ENCODE data around the gene TREML2. TPM values are rescaled to one million over a fixed set of nuclear protein-coding genes. Genes with fewer than 3 reads are reported as not detected.

Gene TREML2
- polyA plus RNA-seq, 1 donor (not counting 4 experiments of a cell fraction or from before 2014, with no cell fraction given), result 0.03 TPM

GRCh38 chr6:41236276-41236675 is 35.3 kb upstream of the TREML2 start:
- peaks cover 30% of the 10 kb centered on the region for H3K27me3 ChIP-seq (ENCODE audit: control insufficient read depth, extremely low read depth, insufficient read depth, low read length)
- H3K4me3 ChIP-seq (ENCODE audit: control insufficient read depth in 2 of 3, extremely low read depth in 1 of 3, insufficient read depth in 2 of 3, low read depth in 1 of 3, low read length in 3 of 3), result no peak overlapping the region
- H2AFZ ChIP-seq (ENCODE audit: control insufficient read depth, low read length), result no peak overlapping the region
- no peaks in the 10 kb centered on the region for H3K9me3 ChIP-seq (ENCODE audit: control insufficient read depth, low read depth, low read length)
- H3K79me2 ChIP-seq (ENCODE audit: control insufficient read depth, insufficient read depth, low read length), result no peaks in the 10 kb centered on the region
- no peaks in the 10 kb centered on the region for H3K4me1 ChIP-seq (ENCODE audit: control insufficient read depth, extremely low read depth, insufficient read depth, low read length)
- no peak for FAIRE-seq
- TF ChIP-seq EZH2 (IDR thresholded peaks at IDR 0.05; ENCODE audit: low read length) (no peak), CTCF (optimal IDR thresholded peaks at IDR 0.05 in 1 of 3, IDR thresholded peaks at IDR 0.05 in 1 of 3, conservative IDR thresholded peaks at IDR 0.05 in 1 of 3; ENCODE audit: extremely low read depth in 1 of 3, insufficient read depth in 2 of 3, low read length in 3 of 3) (no peak)
- no peak for DNase-seq (ENCODE audit: low read depth, low spot score)
- dilution Hi-C loops (cut with MboI; ENCODE audit: extremely low pct_ligation_motif_present, low sequenced_read_pairs), result no loop called here
- no peak overlapping the region for H3K4me2 ChIP-seq (ENCODE audit: control insufficient read depth, extremely low read depth, insufficient read depth, low read depth, low read length)
- no peaks in the 10 kb centered on the region for H3K9me1 ChIP-seq (ENCODE audit: control insufficient read depth, extremely low read depth, insufficient read depth, low read length)
- H4K20me1 ChIP-seq (ENCODE audit: control insufficient read depth, extremely low read depth, insufficient read depth, low read length), result no peaks in the 10 kb centered on the region
- H3K9ac ChIP-seq (ENCODE audit: control insufficient read depth, extremely low read depth, insufficient read depth, low read length), result no peak overlapping the region
- no peaks in the 10 kb centered on the region for H3K36me3 ChIP-seq (ENCODE audit: control insufficient read depth in 2 of 2, extremely low read depth in 1 of 2, insufficient read depth in 2 of 2, low read length in 2 of 2)
- no peak overlapping the region for H3K27ac ChIP-seq (ENCODE audit: control insufficient read depth, insufficient read depth, low read length)

- no peak overlapping the region for H3K9ac ChIP-seq (ENCODE audit: control insufficient read depth, extremely low read depth, insufficient read depth, low read length)
- H2AFZ ChIP-seq (ENCODE audit: control insufficient read depth, low read length), result no peak overlapping the region
- no peak overlapping the region for H3K27ac ChIP-seq (ENCODE audit: control insufficient read depth, insufficient read depth, low read length)
- peaks cover 12% of the 10 kb centered on the region for H3K27me3 ChIP-seq (ENCODE audit: control insufficient read depth, extremely low read depth, insufficient read depth, low read length)
- no peaks in the 10 kb centered on the region for H3K36me3 ChIP-seq (ENCODE audit: control insufficient read depth in 2 of 2, extremely low read depth in 1 of 2, insufficient read depth in 2 of 2, low read length in 2 of 2)
- TF ChIP-seq CTCF (optimal IDR thresholded peaks at IDR 0.05 in 1 of 3, IDR thresholded peaks at IDR 0.05 in 1 of 3, conservative IDR thresholded peaks at IDR 0.05 in 1 of 3; ENCODE audit: extremely low read depth in 1 of 3, insufficient read depth in 2 of 3, low read length in 3 of 3) (no peak), EZH2 (IDR thresholded peaks at IDR 0.05; ENCODE audit: low read length) (no peak)
- H3K9me1 ChIP-seq (ENCODE audit: control insufficient read depth, extremely low read depth, insufficient read depth, low read length), result no peaks in the 10 kb centered on the region
- H3K79me2 ChIP-seq (ENCODE audit: control insufficient read depth, insufficient read depth, low read length), result no peaks in the 10 kb centered on the region
- H3K9me3 ChIP-seq (ENCODE audit: control insufficient read depth, low read depth, low read length), result no peaks in the 10 kb centered on the region
- FAIRE-seq (no peak), DNase-seq (ENCODE audit: low read depth, low spot score) (no peak)
- H3K4me2 ChIP-seq (ENCODE audit: control insufficient read depth, extremely low read depth, insufficient read depth, low read depth, low read length), result no peak overlapping the region
- H3K4me1 ChIP-seq (ENCODE audit: control insufficient read depth, extremely low read depth, insufficient read depth, low read length), result no peaks in the 10 kb centered on the region
- dilution Hi-C loops (cut with MboI; ENCODE audit: extremely low pct_ligation_motif_present, low sequenced_read_pairs), result no loop called here
- H3K4me3 ChIP-seq (ENCODE audit: control insufficient read depth in 2 of 3, extremely low read depth in 1 of 3, insufficient read depth in 2 of 3, low read depth in 1 of 3, low read length in 3 of 3), result no peak overlapping the region
- no peaks in the 10 kb centered on the region for H4K20me1 ChIP-seq (ENCODE audit: control insufficient read depth, extremely low read depth, insufficient read depth, low read length)
These were observed 31.7 kb upstream of the TREML2 start for GRCh38 chr6:41232667-41233066.
